ENCODE results near the gene GINS2.

Gene GINS2

DNA sequence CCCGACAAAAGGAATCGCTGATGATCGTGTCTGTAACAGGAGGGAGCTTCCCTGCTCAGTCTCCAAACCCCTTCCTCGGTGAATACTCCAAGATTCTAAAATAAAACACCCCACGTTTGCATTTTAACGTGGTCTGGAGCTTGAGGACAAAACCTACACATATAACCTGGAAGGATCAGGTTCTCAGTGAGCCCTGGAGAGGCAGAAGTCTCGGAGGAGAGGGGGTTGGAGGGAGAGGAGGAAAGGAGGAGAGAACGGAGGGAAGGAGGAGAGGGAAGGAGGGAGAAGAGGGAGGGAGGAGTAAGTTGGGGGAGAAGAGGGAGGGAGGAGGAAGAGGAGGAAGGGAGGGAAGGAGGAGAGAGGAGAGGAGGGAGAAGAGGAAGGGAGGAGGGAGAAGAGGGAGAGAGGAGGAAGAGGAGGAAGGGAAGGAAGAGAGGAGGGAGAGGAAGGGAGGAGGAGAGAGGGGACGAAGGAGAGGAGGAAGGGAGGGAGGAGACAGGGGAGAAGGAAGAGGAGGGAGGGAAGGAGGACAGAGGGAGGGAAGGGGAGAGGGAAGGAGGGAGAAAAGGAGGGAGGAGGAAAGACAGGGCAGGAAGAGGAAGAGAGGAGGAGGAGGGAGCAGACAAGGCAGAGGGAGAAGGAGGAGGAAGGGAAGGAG is 27.4 kb upstream of the GINS2 start:
- DNase-seq (ENCODE audit: low read depth), result no peak

DNA sequence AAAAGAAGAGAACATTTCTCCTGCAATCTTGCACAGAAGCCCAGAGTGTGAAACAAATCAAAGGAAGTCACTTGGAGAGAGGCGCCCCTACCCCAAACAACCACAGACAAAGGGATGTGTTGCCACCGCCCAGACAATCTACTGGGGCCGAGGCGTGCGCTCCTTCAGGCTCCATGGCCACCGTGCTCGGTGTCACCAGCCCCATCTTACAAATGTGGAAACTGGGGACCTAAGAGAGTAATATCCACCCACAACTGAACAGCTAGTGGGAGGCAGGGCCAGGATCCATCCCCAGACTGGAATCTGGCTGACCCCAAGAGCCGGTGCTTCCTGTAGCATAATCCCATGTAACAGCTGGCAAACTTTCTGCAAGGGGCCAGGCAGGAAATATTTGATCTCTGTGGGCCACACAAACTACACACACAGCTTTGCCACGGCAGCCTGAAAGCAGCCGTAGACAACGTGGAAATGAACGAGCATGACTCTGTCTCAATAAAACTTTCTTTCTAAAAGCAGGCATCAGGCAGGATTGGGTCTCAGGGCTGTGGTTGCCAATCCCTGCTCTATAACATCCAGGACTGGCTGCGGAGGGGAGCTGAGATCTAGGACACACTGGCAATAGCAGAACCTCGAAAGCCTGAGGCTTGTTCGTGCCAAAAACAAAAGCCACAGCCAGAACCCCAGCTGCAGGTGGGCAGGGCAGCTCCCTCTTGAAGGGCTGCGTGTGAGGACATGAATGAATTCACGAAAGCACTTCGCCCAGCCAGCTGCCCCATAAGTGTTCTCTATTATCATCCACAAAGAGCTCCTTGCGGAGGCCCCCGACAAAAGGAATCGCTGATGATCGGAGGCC is 26.6 kb upstream of the GINS2 start:
- DNase-seq (ENCODE audit: low read depth), result no peak

DNA sequence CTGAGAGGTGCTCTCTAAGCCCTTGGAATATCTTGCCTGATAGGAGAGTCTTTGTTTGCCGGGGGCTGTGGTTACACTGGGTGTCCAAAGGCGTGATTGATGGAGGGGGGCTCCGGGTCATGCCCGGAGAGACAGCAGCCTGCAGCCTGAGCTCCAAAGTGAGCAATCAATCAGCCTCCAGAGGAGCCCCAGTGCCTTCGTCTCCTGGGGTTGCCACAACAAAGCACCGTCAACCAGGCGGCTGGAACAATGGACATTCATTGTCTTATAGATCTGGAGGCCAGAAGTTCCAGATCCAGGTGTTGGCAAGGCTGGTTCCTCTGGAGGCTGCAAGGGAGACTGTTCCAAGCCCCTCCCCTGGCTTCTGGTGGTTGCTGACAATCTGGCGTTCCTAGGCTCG is 24.0 kb upstream of the GINS2 start:
- DNase-seq (ENCODE audit: low read depth), result no peak

GRCh38 chr16:85711982-85712587 is 23.3 kb upstream of the GINS2 start:
- no peak for DNase-seq (ENCODE audit: low read depth)

DNA sequence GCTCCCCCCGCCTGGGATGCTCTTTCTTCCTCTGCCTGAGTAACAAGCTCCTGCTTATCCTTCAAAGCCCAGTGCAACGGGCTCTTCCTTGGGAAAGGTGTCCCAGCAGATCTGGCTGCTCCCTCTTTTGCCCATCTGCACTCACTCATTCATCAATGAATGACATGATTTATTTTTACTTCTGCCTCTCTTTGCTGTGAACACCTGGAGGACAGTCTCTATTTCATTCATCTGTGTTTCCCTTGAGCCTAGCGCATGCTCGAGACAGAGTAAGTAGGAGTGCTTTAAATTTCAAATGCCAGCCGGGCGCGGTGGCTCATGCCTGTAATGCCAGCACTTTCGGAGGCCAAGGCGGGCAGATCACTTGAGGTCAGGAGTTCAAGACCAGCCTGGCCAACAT is 22.0 kb upstream of the GINS2 start:
- DNase-seq (ENCODE audit: low read depth), result no peak

DNA sequence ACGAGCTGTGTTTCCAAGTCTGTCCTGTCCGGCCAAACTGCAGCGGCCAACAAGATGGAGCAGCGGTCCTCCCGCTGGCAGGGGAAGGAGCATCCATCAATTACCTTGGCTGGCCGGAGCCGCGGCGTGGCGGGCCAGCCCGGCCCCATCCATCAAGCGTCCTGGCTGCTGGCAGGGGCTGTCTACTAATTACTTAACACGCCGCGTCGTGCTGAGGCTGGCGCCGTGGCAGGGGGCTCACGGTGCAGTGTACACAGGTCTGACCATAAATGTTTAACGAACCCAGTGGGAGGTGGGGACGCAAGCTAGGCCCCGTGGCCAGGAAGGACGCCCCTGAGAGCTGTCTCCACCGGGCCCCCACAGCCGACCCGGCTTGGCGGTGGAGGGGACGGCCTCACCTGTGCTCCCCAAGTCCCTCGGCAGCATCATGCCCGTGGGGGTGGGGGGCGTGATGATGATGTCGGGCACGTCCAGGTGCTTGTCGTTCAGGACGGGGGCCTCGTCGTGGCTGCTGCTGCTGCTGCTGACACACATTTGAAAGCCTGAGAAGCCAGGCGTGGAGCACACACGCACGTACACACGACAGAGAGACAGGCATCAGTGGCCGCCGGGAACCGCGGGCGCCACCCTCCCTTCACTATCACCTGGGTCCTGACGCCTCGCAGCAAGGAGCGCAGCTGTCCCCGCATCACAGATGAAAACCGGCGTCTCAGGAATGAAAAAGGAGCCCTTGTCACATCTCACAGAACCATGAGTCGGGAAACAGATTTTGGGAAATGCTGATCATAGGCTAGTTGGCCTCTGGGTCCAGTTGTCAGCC is 21.2 kb upstream of the GINS2 start:
- no peak for DNase-seq (ENCODE audit: low read depth)

GRCh38 chr16:85708338-85708737 is 19.6 kb upstream of the GINS2 start:
- DNase-seq (ENCODE audit: low read depth), result no peak

GRCh38 chr16:85707528-85708095 is 18.9 kb upstream of the GINS2 start:
- no peak for DNase-seq (ENCODE audit: low read depth)

GRCh38 chr16:85706449-85707034 is 17.8 kb upstream of the GINS2 start:
- no peak for DNase-seq (ENCODE audit: low read depth)

GRCh38 chr16:85704900-85705846 is 16.4 kb upstream of the GINS2 start:
- no peak for DNase-seq (ENCODE audit: low read depth)

DNA sequence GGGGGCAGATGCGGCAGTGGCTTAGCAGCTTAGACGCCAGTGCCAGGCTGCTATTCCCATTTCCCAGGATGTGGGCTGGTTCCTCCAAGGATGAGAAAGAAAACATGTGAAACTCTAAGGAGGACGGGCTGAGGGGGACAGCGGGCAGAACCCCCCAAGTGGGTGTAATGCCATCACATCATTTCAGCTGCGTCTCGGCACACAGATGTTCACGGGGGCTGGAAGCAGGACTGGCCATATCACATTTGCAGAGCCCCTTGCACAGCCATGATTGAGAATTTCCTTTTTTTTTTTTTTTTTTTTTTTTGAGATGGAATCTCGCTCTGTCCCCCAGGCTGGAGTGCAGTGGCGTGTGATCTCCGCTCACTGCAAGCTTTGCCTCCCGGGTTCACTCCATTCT is 15.3 kb upstream of the GINS2 start:
- no peak for DNase-seq (ENCODE audit: low read depth)

GRCh38 chr16:85699628-85700027 is 10.9 kb upstream of the GINS2 start:
- DNase-seq (ENCODE audit: low read depth), result no peak

- DNase-seq (ENCODE audit: low read depth), result no peak
Observed at GRCh38 chr16:85698935-85699558, 10.3 kb upstream of the GINS2 start.

GRCh38 chr16:85698459-85698891 is 9.7 kb upstream of the GINS2 start:
- no peak for DNase-seq (ENCODE audit: low read depth)

DNA sequence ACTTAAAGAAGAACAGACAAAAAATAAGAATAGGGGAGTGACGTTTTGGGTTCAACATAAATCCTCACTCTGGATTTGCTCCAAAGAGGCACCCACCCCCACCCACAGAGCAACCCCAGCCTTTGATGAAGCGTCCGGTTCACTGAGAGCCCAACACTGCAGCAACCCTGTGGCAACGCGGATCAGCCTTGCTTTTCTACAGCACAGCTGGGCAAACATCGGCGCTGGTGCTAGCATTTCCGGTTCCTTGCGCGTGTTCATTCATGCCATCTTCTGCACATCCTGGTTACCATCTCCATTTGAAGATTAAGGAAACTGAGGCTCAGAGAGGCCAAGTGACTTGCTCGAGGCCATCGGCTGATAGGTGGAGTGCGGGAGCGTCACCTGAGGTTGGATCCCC is 8.7 kb upstream of the GINS2 start:
- DNase-seq (ENCODE audit: low read depth), result no peak

DNA sequence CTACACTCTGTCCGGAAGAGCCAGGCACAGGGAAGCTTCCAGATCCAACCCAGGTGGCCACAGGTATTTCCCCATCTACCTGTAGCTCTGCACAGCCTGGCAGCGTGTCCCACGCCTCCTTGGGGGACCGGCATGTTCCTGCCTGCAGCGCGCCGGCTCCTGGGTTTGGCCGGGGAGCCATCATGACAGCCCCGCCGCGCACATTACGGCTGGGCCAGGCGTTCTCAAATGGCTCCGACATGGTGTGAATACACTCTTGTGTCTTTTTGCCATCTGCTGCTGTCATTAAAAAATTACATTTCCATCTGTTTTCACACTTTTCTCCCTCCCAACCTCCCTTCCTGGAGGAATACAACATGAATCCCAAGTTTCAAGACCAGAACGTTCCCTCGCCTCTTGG is 8.0 kb upstream of the GINS2 start:
- no peak for DNase-seq (ENCODE audit: low read depth)

DNA sequence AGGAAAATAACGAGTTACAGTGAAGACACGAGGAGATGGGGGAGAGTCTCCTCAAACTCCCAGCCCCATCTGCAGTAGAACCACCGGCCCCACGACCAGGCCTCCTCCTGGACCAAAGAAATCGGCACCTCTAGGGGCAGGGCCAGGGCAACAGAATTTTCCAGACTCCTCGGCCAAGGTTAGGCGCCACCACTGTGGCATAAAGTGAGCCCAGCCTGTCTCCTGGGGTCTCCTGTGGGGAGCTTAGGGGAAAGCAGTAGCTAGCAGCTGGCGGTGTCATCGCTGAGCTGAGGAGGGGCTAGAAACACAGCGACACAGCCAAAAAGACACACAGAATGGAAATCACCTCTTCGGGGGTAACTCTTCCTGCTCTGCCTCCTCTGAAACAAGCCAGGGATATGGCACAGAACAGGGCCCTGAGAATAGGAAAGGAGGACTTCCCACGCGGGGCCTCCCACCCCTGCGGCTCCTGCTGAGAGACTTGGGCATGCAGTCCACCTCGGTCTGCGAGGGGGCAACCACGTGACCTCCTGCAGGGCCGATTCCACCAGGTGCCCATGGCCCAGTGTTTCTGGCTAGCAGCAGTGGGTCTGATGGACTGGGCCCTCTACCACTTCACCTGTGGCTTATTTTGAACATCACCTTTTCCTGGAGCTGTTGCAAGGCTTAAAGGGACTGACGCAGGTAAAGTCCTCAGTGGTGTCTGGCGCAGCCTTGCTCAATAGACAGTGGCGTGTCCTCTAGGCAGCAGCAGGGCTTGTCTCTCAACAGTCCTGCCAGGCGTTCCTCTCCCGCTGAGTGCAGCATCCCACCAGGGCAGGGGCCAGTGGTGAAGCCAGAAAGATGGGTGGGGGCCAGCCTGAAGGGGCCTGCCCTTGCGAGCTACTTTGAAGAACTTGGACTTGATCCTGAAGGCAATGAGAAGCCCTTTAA is 6.7 kb upstream of the GINS2 start:
- DNase-seq (ENCODE audit: low read depth), result no peak

DNA sequence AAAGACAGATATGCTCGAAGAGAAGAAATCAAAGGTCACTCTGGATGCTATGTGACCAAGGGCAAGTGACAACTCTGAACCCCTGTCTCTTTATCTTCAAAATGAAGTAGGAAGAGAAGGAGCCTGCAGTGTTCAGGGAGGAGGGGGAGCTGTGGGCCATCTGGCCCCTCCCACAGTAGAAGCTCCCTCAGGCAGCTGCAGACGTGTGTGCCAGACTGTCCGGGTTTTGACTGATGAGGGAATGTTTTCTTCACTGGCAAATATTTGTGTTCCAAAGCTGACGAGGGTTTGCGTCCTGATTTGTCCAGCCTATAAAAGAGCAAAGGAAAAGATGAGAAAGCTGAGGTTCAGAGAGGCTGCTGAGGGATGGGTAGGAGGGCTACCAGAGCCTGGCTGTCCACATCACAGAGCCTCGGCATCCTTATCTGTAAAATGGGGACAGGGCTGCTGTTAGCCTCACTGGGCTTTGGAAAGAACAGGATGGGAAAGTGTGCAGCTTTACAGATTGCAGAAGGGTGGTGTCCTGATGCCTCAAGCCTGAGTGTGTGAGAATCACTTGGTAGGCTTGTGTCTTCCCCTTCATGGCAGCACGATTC is 1.8 kb upstream of the GINS2 start:
- DNase-seq (ENCODE audit: low read depth), result no peak

DNA sequence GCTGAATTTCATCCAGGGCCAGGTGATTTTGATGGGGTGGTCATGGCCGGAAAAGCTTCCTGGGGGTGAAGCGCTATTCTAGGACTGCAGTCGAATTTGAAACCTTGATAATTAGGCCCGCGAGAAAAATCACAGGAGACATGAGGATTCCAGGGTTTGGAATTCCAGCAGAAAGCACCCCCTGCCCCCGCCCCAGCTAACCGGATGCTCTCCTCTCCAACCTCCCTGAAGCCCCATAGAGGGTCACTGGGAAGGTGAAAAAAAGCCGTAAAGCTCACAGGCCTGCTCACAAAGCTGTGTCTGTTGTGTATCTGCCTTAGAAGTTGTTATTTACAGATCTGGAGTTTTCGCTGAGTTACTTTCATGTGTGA is 1.2 kb upstream of the GINS2 start:
- no peak for DNase-seq (ENCODE audit: low read depth)

All from stimulated activated CD8-positive, alpha-beta memory T cell treated with anti-CD3 and anti-CD28 coated beads, Interleukin-15, amount 100 ng/mL, for 1 hour (primary cell).